ENCODE measurements around the gene REPIN1. TPM values are rescaled to one million over a fixed set of nuclear protein-coding genes. Genes with fewer than 3 reads are reported as not detected.

Gene REPIN1
- total RNA-seq, 1 experiment from 2014 or later = 174 TPM

- 0 out of 2 replicates have a peak, but pooled peaks cover 8% of the 10 kb centered on the region for H3F3A ChIP-seq (ENCODE audit: insufficient read depth, low read depth)
- H3K4me3 ChIP-seq = no peak within 1 kb of the TSS
- TF ChIP-seq EZH2 (IDR thresholded peaks at IDR 0.05; ENCODE audit: low read depth) (no peak), CTCF (conservative IDR thresholded peaks at IDR 0.05) (no peak)
- peaks cover 4% of the 10 kb centered on the region; the same call in 1 of the 2 replicates for H3K9me3 ChIP-seq (ENCODE audit: insufficient read depth, low read depth)
- no peaks in the 10 kb centered on the region; the same call in 1 of the 2 replicates for H4K20me1 ChIP-seq (ENCODE audit: insufficient read depth)
- H3K27me3 ChIP-seq (ENCODE audit: insufficient read depth, low read depth) = no peaks in the 10 kb centered on the region
- CTCF ChIA-PET = no interaction called here
- no peak within 1 kb of the TSS for H3K4me2 ChIP-seq
- no peaks in the 10 kb centered on the region for H3K9me2 ChIP-seq (ENCODE audit: insufficient read depth)
- no peak within 1 kb of the TSS for H3K27ac ChIP-seq
- POLR2A ChIA-PET (ENCODE audit: unreplicated experiment) = no interaction called here
- no peak within 1 kb of the TSS for H2AFZ ChIP-seq
- H3K4me1 ChIP-seq (replicated peaks; ENCODE audit: insufficient read depth) = no peaks in the 10 kb centered on the region
- H3K36me3 ChIP-seq (ENCODE audit: low read depth) = no peaks in the 10 kb centered on the region
- intact Hi-C loops (cut with micrococcal nuclease; ENCODE audit: unreplicated experiment) = no loop called here
- no peaks in the 10 kb centered on the region for H3K79me2 ChIP-seq (ENCODE audit: low read depth)
- no peak for DNase-seq
- BruUV-seq (replicated peaks) = no TSS peak
Measured at GRCh38 chr7:150341263-150342120, 27.1 kb upstream of the REPIN1 start, which contains the start of gene RARRES2. Gene RARRES2, minus strand, starts transcription at chr7:150341629. Its CDS starts 1,020 bp downstream, at chr7:150340609.

DNA sequence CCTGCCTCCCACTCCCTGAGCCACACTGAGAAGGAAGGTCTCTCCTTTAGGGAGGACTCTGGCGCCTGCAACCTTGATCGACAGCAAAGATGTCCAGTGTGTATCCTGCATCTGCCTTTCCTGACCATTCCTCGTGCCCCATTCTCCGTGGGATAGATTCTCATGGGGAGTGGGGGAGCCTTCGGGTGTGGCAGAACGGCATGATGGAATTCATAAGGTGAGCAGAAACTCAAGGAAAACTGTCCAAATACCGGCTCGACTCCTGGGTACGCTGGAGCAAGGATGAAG lies 26.6 kb upstream of the REPIN1 start:
- BruUV-seq (replicated peaks) = no TSS peak

DNA sequence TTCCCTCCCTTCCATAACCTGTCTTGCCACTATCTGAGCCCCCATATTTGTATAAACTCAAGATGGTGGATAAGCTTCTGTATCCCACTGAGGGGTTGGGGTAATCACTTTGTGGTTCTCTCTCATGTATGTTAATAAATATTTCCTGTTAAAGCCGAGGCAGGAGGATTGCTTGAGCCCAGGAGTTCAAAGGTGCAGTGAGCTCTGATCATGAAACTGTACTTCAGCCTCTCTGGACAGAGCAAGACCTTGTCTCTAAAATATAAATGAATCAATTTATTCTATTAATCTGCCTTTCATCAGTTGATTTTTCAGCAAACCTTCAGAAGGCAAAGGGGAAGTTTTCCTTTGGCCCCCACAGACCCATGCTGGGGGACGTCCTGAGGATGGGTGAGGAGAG lies 25.4 kb upstream of the REPIN1 start:
- no TSS peak for BruUV-seq (replicated peaks)
- intact Hi-C loops (cut with micrococcal nuclease; ENCODE audit: unreplicated experiment) = no loop called here
- no peak overlapping the region for H2AFZ ChIP-seq
- no peaks in the 10 kb centered on the region for H3K36me3 ChIP-seq (ENCODE audit: low read depth)
- no peak overlapping the region for H3K4me2 ChIP-seq
- CTCF ChIA-PET = no interaction called here
- TF ChIP-seq EZH2 (IDR thresholded peaks at IDR 0.05; ENCODE audit: low read depth) (no peak), CTCF (conservative IDR thresholded peaks at IDR 0.05) (no peak)
- DNase-seq = peak in 1 of 2 experiments; percentile 15
- no peaks in the 10 kb centered on the region for H3K9me2 ChIP-seq (ENCODE audit: insufficient read depth)
- no peaks in the 10 kb centered on the region for H3K27me3 ChIP-seq (ENCODE audit: insufficient read depth, low read depth)
- H4K20me1 ChIP-seq (ENCODE audit: insufficient read depth) = no peaks in the 10 kb centered on the region
- no peak overlapping the region for H3K27ac ChIP-seq
- no peaks in the 10 kb centered on the region for H3K79me2 ChIP-seq (ENCODE audit: low read depth)
- no peak overlapping the region for H3K4me3 ChIP-seq
- H3F3A ChIP-seq (ENCODE audit: insufficient read depth, low read depth) = no peaks in the 10 kb centered on the region
- H3K9me3 ChIP-seq (ENCODE audit: insufficient read depth, low read depth) = peaks cover 4% of the 10 kb centered on the region; the same call in 1 of the 2 replicates
- POLR2A ChIA-PET (ENCODE audit: unreplicated experiment) = no interaction called here
- no peaks in the 10 kb centered on the region for H3K4me1 ChIP-seq (replicated peaks; ENCODE audit: insufficient read depth)

More for the DNA sequence above, 26.6 kb upstream of the REPIN1 start:
- no peak overlapping the region for H3K4me2 ChIP-seq
- no peaks in the 10 kb centered on the region for H3K36me3 ChIP-seq (ENCODE audit: low read depth)
- ChIA-PET POLR2A (ENCODE audit: unreplicated experiment) (no interaction called here), CTCF (no interaction called here)
- no peaks in the 10 kb centered on the region for H3K9me2 ChIP-seq (ENCODE audit: insufficient read depth)
- H3K79me2 ChIP-seq (ENCODE audit: low read depth) = no peaks in the 10 kb centered on the region
- H3K27me3 ChIP-seq (ENCODE audit: insufficient read depth, low read depth) = no peaks in the 10 kb centered on the region
- peaks cover 4% of the 10 kb centered on the region; the same call in 1 of the 2 replicates for H3K9me3 ChIP-seq (ENCODE audit: insufficient read depth, low read depth)
- TF ChIP-seq EZH2 (IDR thresholded peaks at IDR 0.05; ENCODE audit: low read depth) (no peak), CTCF (conservative IDR thresholded peaks at IDR 0.05) (no peak)
- 0 out of 2 replicates have a peak, but pooled peaks cover 4% of the 10 kb centered on the region for H3F3A ChIP-seq (ENCODE audit: insufficient read depth, low read depth)
- no peak overlapping the region for H3K27ac ChIP-seq
- H4K20me1 ChIP-seq (ENCODE audit: insufficient read depth) = no peaks in the 10 kb centered on the region; the same call in 1 of the 2 replicates
- H2AFZ ChIP-seq = no peak overlapping the region
- intact Hi-C loops (cut with micrococcal nuclease; ENCODE audit: unreplicated experiment) = no loop called here
- H3K4me3 ChIP-seq = no peak overlapping the region
- H3K4me1 ChIP-seq (replicated peaks; ENCODE audit: insufficient read depth) = no peaks in the 10 kb centered on the region
- no peak for DNase-seq

Data from PC-9 (cell line).